Measurements from ENCODE around the gene PHLPP1.

Gene PHLPP1

GRCh38 chr18:62984656-62985315, 269.4 kb downstream of the PHLPP1 start:
- DNase-seq (ENCODE audit: low spot score): no peak

- no peak for DNase-seq (ENCODE audit: low spot score)
These were observed 271.1 kb downstream of the PHLPP1 start for GRCh38 chr18:62986490-62986889.

- DNase-seq (ENCODE audit: low spot score): no peak
These were observed 271.9 kb downstream of the PHLPP1 start for GRCh38 chr18:62987055-62987830.

- no peak for DNase-seq (ENCODE audit: low spot score)
These were observed 272.5 kb downstream of the PHLPP1 start for GRCh38 chr18:62987859-62988258.

- no peak for DNase-seq (ENCODE audit: low spot score)
These were observed 273.1 kb downstream of the PHLPP1 start for GRCh38 chr18:62988471-62988870.

GRCh38 chr18:62989195-62989594, 273.9 kb downstream of the PHLPP1 start:
- DNase-seq (ENCODE audit: low spot score): no peak

GRCh38 chr18:62990653-62991052, 275.3 kb downstream of the PHLPP1 start:
- DNase-seq (ENCODE audit: low spot score): no peak

GRCh38 chr18:62991389-62991788, 276.0 kb downstream of the PHLPP1 start:
- no peak for DNase-seq (ENCODE audit: low spot score)

- no peak for DNase-seq (ENCODE audit: low spot score)
These were observed 276.6 kb downstream of the PHLPP1 start for GRCh38 chr18:62991959-62992358.

- no peak for DNase-seq (ENCODE audit: low spot score)
These were observed 277.6 kb downstream of the PHLPP1 start for GRCh38 chr18:62992877-62993365.

GRCh38 chr18:62996566-62996965, 281.2 kb downstream of the PHLPP1 start:
- no peak for DNase-seq (ENCODE audit: low spot score)

- DNase-seq (ENCODE audit: low spot score): no peak
These were observed 281.7 kb downstream of the PHLPP1 start for GRCh38 chr18:62997076-62997475.

GRCh38 chr18:62998443-62998842, 283.1 kb downstream of the PHLPP1 start:
- DNase-seq (ENCODE audit: low spot score): no peak

GRCh38 chr18:62999392-62999791, 284.1 kb downstream of the PHLPP1 start:
- DNase-seq (ENCODE audit: low spot score): no peak

- no peak for DNase-seq (ENCODE audit: low spot score)
These were observed 284.6 kb downstream of the PHLPP1 start for GRCh38 chr18:62999921-63000320.

GRCh38 chr18:63000839-63001238, 285.5 kb downstream of the PHLPP1 start:
- DNase-seq (ENCODE audit: low spot score): no peak

- DNase-seq (ENCODE audit: low spot score): no peak
These were observed 286.5 kb downstream of the PHLPP1 start for GRCh38 chr18:63001861-63002260.

GRCh38 chr18:63002305-63002704, 287.0 kb downstream of the PHLPP1 start:
- DNase-seq (ENCODE audit: low spot score): no peak

- no peak for DNase-seq (ENCODE audit: low spot score)
These were observed 287.6 kb downstream of the PHLPP1 start for GRCh38 chr18:63002803-63003445.

GRCh38 chr18:63003899-63004298, 288.6 kb downstream of the PHLPP1 start:
- DNase-seq (ENCODE audit: low spot score): no peak

GRCh38 chr18:63004466-63005089, 289.2 kb downstream of the PHLPP1 start:
- no peak for DNase-seq (ENCODE audit: low spot score)

GRCh38 chr18:63005306-63005705, 290.0 kb downstream of the PHLPP1 start:
- DNase-seq (ENCODE audit: low spot score): no peak

GRCh38 chr18:63007231-63007630, 291.9 kb downstream of the PHLPP1 start:
- no peak for DNase-seq (ENCODE audit: low spot score)

All from NAMALWA (cell line).